MM.1S (cell line): ENCODE measurements around the gene ZNF343.

Experiments used
- DNase-seq: peaks from one replicate; pipeline ENCODE4 v3.0.0-alpha.2; 2015
- H2AFZ ChIP-seq: fragments of 300-600 bp; sonication (generic); 2 replicates; pipeline ENCODE4 v1.6.0; 2016; ENCODE audit warnings: antibody characterized with exemption, low read length
- H3F3A ChIP-seq: fragments of 300-600 bp; sonication (generic); 2 replicates; pipeline ENCODE4 v1.6.1; 2016; ENCODE audit warnings: mild to moderate bottlenecking, antibody characterized with exemption, low read length, moderate library complexity, mixed read lengths; ENCODE audit not compliant: insufficient read depth
- H3K27ac ChIP-seq: fragments of 300-600 bp; sonication (generic); 2 replicates; pipeline ENCODE4 v1.5.1; 2016; ENCODE audit warnings: mild to moderate bottlenecking, low read length
- H3K27me3 ChIP-seq: fragments of 300-600 bp; sonication (generic); replicated peaks from 2 replicates; pipeline ENCODE4 v1.6.0; 2016; ENCODE audit warnings: low read length; ENCODE audit not compliant: insufficient read depth
- H3K36me3 ChIP-seq: fragments of 300-600 bp; sonication (generic); replicated peaks from 2 replicates; pipeline ENCODE4 v1.6.1; 2016; ENCODE audit warnings: mild to moderate bottlenecking, low read length, mixed read lengths; ENCODE audit not compliant: insufficient read depth
- H3K4me1 ChIP-seq: fragments of 300-600 bp; sonication (generic); 2 replicates; pipeline ENCODE4 v1.6.1; 2016; ENCODE audit warnings: low read length, mixed read lengths
- H3K4me2 ChIP-seq: fragments of 300-600 bp; sonication (generic); 2 replicates; pipeline ENCODE4 v1.6.0; 2016; ENCODE audit warnings: low read depth, low read length
- H3K4me3 ChIP-seq: fragments of 300-600 bp; sonication (generic); 2 replicates; pipeline ENCODE4 v1.5.1; 2016; ENCODE audit warnings: low read length, mixed read lengths
- H3K79me2 ChIP-seq: fragments of 300-600 bp; sonication (generic); 2 replicates; pipeline ENCODE4 v1.6.1; 2016; ENCODE audit warnings: mixed run types, low read length, mixed read lengths
- H3K9ac ChIP-seq: fragments of 300-600 bp; sonication (generic); 2 replicates; pipeline ENCODE4 v1.6.1; 2016; ENCODE audit warnings: low read length, mixed read lengths
- H3K9me2 ChIP-seq: fragments of 300-600 bp; sonication (generic); replicated peaks from 2 replicates; pipeline ENCODE4 v1.6.1; 2016; ENCODE audit warnings: mild to moderate bottlenecking, low read length, mixed read lengths; ENCODE audit not compliant: insufficient read depth
- H3K9me3 ChIP-seq: fragments of 300-600 bp; sonication (generic); replicated peaks from 2 replicates; pipeline ENCODE4 v1.6.1; 2016; ENCODE audit warnings: mild to moderate bottlenecking, low read length, mixed read lengths; ENCODE audit not compliant: insufficient read depth
- H4K20me1 ChIP-seq: fragments of 300-600 bp; sonication (generic); 2 replicates; pipeline ENCODE4 v1.6.1; 2016; ENCODE audit warnings: mild to moderate bottlenecking, low read length, moderate library complexity, mixed read lengths; ENCODE audit not compliant: insufficient read depth
- CTCF ChIP-seq: fragments of 300-600 bp; sonication (generic); IDR thresholded peaks from 2 replicates; pipeline ENCODE4 v1.5.1; 2016; ENCODE audit warnings: antibody characterized with exemption, low read length, mixed read lengths
- EZH2 ChIP-seq: fragments of 300-600 bp; sonication (generic); optimal IDR thresholded peaks from 2 replicates; pipeline ENCODE3; 2017; ENCODE audit warnings: low read depth, mild to moderate bottlenecking, antibody characterized with exemption, low read length, mixed read lengths
- EZH2phosphoT487 ChIP-seq: fragments of 300-600 bp; sonication (generic); IDR thresholded peaks from 2 replicates; pipeline ENCODE4 v1.6.1; 2018; ENCODE audit warnings: antibody characterized with exemption, low read length

Gene ZNF343

GRCh38 chr20:2455771-2456497, 52.8 kb downstream of the ZNF343 start:
- no peaks in the 10 kb centered on the region for H3K9me2 ChIP-seq
- no peaks in the 10 kb centered on the region for H3K9me3 ChIP-seq
- no peak overlapping the region for H3K4me2 ChIP-seq
- H3K4me1 ChIP-seq = no peaks in the 10 kb centered on the region
- peaks cover 12% of the 10 kb centered on the region; the same call in 1 of the 2 replicates for H3F3A ChIP-seq
- no peak overlapping the region for H3K4me3 ChIP-seq
- H4K20me1 ChIP-seq = no peaks in the 10 kb centered on the region
- TF ChIP-seq EZH2phosphoT487 = no peak
- no peak for TF ChIP-seq EZH2
- no peak for TF ChIP-seq CTCF
- no peaks in the 10 kb centered on the region for H3K27me3 ChIP-seq
- no peak overlapping the region for H3K9ac ChIP-seq
- H3K79me2 ChIP-seq = no peaks in the 10 kb centered on the region
- no peak overlapping the region for H3K27ac ChIP-seq
- DNase-seq = no peak
- H2AFZ ChIP-seq = no peak overlapping the region
- H3K36me3 ChIP-seq = peaks cover 8% of the 10 kb centered on the region; the same call in 1 of the 2 replicates

GRCh38 chr20:2453792-2454191, 54.9 kb downstream of the ZNF343 start:
- Histone ChIP-seq H3K9me3 (no peaks in the 10 kb centered on the region), H3K27me3 (no peaks in the 10 kb centered on the region), H3K4me1 (no peaks in the 10 kb centered on the region), H3K9me2 (no peaks in the 10 kb centered on the region), H3K9ac (no peak overlapping the region), H3K4me2 (no peak overlapping the region), H3F3A (peaks cover 10% of the 10 kb centered on the region; the same call in 1 of the 2 replicates), H3K4me3 (no peak overlapping the region), H3K36me3 (no peaks in the 10 kb centered on the region), H3K79me2 (no peaks in the 10 kb centered on the region), H4K20me1 (no peaks in the 10 kb centered on the region), H2AFZ (no peak overlapping the region), H3K27ac (no peak overlapping the region)
- DNase-seq = no peak
- TF ChIP-seq EZH2phosphoT487 (no peak), CTCF (no peak), EZH2 (no peak)

GRCh38 chr20:2451939-2452732, 56.6 kb downstream of the ZNF343 start:
- DNase-seq = peak; percentile 61
- Histone ChIP-seq H3K9ac (no peak overlapping the region), H3K36me3 (no peaks in the 10 kb centered on the region), H3K27ac (no peak overlapping the region), H3K4me3 (no peak overlapping the region), H3K4me1 (no peaks in the 10 kb centered on the region), H3K9me3 (no peaks in the 10 kb centered on the region), H4K20me1 (no peaks in the 10 kb centered on the region), H2AFZ (no peak overlapping the region), H3K27me3 (no peaks in the 10 kb centered on the region), H3K9me2 (no peaks in the 10 kb centered on the region), H3F3A (no peaks in the 10 kb centered on the region), H3K4me2 (no peak overlapping the region), H3K79me2 (no peaks in the 10 kb centered on the region)
- TF ChIP-seq CTCF = peak; percentile 88
- TF ChIP-seq EZH2 = no peak
